GM06990 (cell line): Measurements from ENCODE around the gene TMEM91.

Experiments
- DNase-seq: peaks from one replicate; pipeline ENCODE4 v3.0.0-alpha.2; 2011; ENCODE audit not compliant: insufficient read length; ENCODE audit errors: extremely low read depth
- H3K27me3 ChIP-seq: replicated peaks from 2 replicates; pipeline ENCODE4 v1.6.0; 2011; ENCODE audit warnings: low read length; ENCODE audit not compliant: control insufficient read depth, insufficient read depth
- H3K36me3 ChIP-seq: 2 replicates; pipeline ENCODE4 v1.5.1; 2011; ENCODE audit warnings: low read length; ENCODE audit not compliant: control insufficient read depth, insufficient read depth
- H3K4me3 ChIP-seq: replicated peaks from 2 replicates; pipeline ENCODE4 v1.5.1; 2011; ENCODE audit warnings: low read depth, mild to moderate bottlenecking, control low read depth, low read length
- TF ChIP-seq, protein P1 (sequence below): IDR thresholded peaks from 2 replicates; pipeline ENCODE4 v1.5.1; 2011; ENCODE audit warnings: low read length, control low read depth, mild to moderate bottlenecking, inconsistent platforms; ENCODE audit not compliant: insufficient read depth, poor library complexity, severe bottlenecking

TMEM91 gene

DNA sequence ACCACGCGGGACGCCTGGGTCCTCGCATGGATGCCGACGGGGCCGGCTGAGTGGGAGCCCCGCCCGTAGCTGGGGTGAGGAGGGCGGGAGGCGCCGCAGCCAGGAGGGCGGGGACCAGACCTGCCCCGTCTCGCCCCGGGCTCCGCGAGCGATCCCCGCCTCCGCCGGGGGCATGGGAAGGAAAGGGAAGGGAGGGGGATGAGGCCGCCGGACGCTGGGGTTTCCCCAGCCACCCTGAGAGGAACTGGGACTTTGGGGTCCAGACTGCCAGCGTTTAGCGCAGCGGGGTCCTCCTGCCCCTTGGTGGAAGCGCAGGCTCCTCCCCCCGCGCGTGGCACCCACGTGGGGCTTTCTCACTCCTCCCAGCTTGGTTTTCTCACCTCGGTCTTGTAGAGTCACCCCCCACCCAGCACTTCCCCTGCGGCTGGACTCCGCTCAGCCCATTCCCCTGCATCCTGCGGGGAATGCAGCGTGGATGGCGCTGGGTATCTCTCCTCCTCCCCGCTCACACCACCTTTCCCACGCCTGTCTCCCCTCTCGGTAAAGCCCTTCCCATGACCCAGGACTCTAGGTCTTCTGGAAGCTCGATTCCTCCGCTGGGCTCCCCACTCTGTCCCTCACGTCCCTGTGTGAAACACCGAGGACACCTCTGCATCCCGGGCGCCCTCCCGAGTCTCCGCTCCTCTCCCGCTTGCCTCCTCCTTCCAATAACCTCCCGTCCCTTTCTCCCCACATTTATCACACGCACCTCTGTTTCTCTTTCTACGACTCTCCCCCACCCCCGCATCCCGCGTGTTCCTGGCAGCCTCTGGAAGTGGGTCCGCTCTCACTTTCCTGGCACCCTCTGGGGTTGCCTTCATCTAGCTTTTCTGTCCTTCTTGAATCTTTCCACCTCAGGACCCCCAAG, 24.7 kb upstream of the TMEM91 start:
- Histone ChIP-seq H3K27me3 (no peaks in the 10 kb centered on the region), H3K36me3 (peaks cover 8% of the 10 kb centered on the region), H3K4me3 (peak overlapping the region; percentile 94)
- TF ChIP-seq, protein P1, sequence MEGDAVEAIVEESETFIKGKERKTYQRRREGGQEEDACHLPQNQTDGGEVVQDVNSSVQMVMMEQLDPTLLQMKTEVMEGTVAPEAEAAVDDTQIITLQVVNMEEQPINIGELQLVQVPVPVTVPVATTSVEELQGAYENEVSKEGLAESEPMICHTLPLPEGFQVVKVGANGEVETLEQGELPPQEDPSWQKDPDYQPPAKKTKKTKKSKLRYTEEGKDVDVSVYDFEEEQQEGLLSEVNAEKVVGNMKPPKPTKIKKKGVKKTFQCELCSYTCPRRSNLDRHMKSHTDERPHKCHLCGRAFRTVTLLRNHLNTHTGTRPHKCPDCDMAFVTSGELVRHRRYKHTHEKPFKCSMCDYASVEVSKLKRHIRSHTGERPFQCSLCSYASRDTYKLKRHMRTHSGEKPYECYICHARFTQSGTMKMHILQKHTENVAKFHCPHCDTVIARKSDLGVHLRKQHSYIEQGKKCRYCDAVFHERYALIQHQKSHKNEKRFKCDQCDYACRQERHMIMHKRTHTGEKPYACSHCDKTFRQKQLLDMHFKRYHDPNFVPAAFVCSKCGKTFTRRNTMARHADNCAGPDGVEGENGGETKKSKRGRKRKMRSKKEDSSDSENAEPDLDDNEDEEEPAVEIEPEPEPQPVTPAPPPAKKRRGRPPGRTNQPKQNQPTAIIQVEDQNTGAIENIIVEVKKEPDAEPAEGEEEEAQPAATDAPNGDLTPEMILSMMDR, result no peak
- DNase-seq, result peak; percentile 89

DNA sequence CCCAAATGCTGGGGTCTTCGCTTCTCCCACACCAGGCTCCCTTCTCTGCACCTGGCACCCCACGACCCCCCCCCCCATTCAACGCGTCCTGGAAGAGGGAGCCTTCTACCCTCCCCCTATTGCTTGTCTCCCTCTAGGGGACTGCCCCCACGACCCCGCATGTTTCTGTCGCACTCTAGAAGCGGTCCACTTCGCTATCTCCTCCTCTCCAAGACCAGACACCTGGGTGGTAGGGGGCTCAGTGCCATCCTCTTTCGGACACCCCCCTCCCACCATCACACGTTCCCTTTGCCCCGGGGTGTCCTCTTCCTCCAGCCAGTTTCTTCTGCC, 24.1 kb upstream of the TMEM91 start:
- Histone ChIP-seq H3K4me3 (peak overlapping the region; percentile 94), H3K36me3 (peaks cover 6% of the 10 kb centered on the region), H3K27me3 (no peaks in the 10 kb centered on the region)
- DNase-seq, result no peak
- TF ChIP-seq, protein P1, result no peak

DNA sequence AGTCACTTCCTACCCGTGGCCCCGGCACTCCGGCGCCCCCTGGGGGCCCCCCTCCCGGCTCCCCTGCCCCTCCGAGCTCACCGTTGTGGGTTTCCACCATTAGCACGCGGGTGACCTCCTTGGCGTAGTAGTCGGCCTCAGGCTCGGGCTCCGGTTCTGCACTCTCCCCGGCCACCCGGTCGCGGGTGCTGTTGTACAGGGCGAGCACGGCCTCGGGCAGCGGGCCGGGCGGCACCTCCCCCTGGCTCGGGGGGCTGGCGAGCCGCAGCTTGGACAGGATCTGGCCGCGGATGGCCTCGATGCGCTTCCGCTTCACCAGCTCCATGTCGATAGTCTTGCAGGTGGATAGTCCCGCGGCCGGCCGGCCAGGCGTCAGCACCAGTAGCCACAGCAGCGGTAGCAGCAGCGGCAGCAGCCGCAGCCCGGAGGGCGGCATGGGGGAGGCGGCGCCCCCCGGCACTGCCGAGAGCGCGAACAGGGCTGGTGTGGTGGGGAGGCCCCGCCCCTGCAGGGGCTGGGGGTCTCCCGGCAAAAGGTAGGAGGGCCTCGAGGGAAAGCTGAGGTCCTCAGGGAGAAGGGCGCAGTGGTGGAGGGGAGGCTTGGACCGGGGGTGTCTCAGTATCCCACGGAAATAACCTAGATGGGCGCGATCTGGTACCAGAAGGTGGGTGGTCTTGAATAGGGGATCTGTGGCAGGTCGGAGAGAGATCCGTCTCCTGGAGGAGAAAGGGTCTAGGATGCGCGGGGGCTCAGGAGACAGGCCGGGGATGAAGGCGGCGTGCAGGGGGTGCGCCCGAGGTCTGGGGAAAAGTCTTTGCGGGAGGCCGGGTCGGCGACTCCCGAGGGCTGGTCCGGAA, 23.5 kb upstream of the TMEM91 start:
- H3K36me3 ChIP-seq, result peaks cover 6% of the 10 kb centered on the region
- DNase-seq, result peak; percentile 88
- peak overlapping the region; percentile 94 for H3K4me3 ChIP-seq
- TF ChIP-seq, protein P1, result peak; percentile 93
- H3K27me3 ChIP-seq, result no peaks in the 10 kb centered on the region

DNA sequence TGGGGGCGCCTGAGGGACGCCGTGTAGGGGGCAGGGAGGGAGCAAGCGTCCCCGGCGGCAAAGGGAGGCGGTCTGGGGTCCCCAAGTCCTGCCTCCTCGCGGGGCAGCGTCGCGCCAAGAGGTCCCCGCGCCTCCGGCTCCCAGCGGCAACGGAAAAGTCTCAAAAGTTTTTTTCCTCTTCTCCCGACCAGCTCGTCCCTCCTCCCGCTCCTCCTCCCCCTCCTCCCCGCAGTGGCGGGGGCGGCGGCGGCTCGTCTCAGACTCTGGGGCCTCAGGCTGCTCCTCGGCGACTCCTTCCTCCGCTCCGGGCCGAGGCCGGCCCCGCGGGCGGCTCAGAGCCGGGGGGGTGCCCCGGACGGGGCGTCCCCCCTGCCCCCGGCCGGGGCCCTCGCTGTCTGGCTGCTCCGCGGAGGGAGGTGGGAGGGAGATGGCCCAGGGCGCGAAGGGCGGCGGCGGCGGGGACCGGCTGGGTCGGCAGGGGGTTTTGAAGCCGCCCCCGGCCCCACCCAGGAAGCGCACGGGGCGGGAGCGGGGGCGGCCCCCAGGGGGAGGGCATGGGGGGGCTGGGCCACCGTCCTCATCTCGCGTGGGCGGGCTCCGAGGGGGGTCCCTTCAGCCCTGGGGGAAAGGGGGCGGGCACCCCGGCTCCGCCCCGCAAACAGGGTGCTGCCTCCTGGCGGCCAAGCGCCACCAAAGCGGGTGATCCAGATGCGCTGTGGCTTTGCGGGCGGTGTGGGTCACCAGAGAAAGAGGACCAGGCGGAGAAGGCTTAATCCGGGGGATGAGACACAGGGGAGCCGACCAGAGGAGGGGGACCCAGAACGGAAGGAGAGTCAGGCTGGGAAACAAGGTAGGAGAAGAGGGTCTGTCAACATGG, 22.6 kb upstream of the TMEM91 start, which contains the start of gene TGFB1:
TSS of gene TGFB1 (minus strand) at position 457 of the 877 bp plus-strand sequence. CDS start 878 bp downstream, outside the sequence.
- TF ChIP-seq, protein P1, result peak; percentile 92

DNA sequence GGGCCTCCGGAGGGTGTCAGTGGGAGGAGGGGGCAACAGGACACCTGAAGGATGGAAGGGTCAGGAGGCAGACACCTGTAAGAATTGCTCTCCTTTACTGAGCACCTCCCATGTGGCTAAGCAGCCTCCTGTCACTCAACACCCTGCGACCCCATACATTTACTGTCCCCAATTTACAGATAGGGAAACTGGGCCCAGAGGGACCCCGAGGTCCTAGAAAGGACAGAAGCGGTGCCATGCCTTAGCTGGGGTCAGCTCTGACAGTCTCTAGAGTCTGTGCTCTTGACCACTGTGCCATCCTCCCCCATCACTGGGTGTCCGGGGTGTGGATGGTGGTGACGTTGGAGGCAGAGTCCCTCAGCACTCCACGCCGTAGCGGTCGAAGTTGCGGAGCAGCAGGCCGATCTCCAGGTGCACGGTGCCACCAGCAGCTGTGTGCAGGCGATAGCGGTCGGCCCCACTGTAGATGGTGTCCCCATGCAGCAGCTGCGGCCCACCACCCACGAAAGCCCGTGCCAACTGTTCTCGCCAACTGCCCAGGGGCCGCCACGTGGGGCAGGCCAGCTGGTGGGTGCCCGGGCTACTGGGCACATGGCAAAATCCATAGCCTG, 21.9 kb upstream of the TMEM91 start:
- TF ChIP-seq, protein P1, result no peak
- no peak for DNase-seq
- Histone ChIP-seq H3K36me3 (no peaks in the 10 kb centered on the region), H3K4me3 (peak overlapping the region; percentile 47), H3K27me3 (no peaks in the 10 kb centered on the region)

More for the DNA sequence above, 22.6 kb upstream of the TMEM91 start, which contains the start of gene TGFB1:
- Histone ChIP-seq H3K27me3 (no peaks in the 10 kb centered on the region), H3K4me3 (peak within 1 kb of the TSS; percentile 94), H3K36me3 (peaks cover 2% of the 10 kb centered on the region)
- peak; percentile 93 for DNase-seq
